ENCODE data around the gene ZBTB8OS.

Gene ZBTB8OS

DNA sequence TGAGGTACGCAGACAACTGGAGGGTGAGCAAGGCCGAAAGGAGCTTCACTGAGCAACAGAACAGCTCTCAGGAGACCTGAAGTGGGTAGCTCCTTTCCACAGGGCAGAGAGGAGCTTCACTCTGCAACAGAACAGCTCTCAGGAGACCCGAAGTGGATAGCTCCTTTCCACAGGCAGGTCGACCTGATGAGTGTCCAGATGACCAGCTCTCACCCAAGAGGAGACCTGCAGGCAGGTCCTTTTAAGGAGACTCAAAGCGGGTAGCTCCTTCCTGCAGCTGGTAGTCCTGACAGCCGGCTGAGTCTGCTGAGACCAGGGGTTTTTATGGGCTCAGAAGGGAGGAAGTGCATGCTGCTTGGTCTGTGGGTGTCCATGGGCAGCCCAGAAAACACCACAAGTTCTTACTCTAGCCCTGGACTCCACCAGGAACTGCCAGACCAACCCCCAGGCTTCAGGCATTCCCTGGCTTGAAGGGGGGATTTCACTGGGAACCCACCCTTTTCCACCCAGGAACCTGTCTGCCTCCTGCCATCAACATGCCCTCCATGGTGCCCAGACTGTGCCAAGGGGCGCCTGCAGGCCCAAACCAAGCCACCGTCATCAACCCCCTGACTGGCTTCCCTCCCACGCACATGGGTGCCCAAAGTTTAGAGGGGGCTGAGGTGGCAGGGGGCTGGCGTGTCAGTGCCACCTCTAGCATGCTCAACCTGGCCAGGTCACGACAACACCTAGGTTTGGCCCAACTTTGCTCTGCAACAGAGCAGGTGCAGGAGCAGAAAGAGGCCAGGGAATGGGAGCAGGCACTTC is 43.6 kb downstream of the ZBTB8OS start:
- no peak for DNase-seq

- DNase-seq = no peak
These were observed 44.5 kb downstream of the ZBTB8OS start for GRCh38 chr1:32605711-32606424.

DNA sequence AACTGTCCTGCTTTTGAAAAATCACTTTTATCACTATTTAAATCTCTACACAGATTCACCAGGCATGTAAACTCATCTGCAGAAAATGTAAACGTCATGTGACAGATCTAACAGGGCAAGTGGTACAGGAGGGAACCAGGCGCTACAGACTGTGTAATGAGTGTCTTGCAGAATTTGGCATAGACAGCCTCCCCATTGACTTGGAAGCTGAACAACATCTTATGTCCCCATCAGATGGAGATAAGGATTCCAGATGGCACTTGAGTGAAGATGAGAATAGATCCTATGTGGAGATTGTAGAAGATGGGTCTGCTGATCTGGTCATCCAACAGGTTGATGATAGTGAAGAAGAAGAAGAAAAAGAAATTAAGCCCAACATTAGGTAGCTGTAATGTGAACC is 50.3 kb downstream of the ZBTB8OS start:
- no peak for DNase-seq

DNA sequence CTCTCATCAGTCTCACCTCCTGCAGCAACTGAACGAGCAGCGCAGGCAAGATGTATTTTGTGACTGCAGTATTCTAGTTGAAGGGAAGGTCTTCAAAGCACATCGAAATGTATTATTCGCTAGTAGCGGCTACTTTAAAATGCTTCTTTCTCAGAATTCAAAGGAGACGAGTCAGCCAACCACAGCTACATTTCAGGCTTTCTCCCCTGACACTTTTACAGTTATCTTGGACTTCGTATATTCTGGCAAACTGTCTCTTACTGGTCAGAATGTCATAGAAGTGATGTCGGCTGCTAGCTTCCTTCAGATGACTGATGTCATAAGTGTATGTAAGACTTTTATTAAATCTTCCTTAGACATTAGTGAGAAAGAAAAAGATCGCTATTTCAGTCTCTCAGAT is 57.4 kb downstream of the ZBTB8OS start:
- no peak for DNase-seq

DNA sequence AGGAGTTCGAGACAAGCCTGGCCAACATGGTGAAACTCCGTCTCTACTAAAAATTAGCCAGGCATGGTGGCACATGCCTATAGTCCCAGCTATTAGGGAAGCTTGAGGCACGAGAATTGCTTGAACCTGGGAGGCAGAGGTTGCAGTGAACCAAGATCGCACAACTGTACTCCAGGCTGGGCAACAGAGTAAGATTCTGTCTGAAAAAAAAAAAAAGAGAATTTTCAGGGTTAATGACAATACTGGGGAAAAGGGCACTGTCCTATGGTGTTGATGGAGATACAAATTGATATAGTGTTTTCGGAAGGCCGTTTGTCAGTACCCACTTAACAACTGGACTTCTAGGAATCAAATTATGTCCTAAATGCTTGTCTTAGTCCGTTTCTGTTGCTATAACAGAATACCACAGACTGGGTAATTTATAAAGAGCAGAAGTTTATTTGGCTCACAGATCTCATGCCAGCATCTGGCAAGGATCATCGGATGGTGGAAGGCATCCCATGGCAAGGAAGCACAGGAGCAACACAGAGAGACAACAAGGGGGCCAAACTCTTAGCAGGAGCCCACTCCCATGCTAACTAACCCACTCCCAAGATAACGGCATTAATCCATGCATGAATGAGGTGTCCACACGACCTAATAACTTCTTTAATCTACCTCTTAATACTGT is 69.9 kb downstream of the ZBTB8OS start:
- no peak for DNase-seq
